ENCODE measurements around the gene DPP6.

Gene DPP6

DNA sequence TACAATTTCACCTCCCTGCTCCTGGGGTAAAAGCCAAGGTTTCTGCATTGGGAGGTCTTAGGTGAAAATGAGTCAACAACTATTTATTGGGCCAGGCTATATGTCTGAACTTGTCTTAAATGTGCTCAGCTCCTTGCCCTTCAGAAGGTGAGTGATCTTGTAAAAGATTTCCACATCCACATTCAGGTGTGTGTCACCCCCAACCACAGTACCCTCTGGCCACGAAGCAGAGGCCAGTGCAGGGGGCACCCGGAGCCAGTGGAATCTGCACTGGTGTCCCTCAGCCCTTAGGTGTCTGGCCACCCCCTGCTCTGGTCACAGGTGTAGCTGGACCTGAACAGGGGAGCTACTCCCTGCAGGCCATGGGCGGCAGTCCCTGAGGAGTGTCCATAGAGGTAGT lies 752.3 kb downstream of the DPP6 start:
- no peak overlapping the region for H3K4me3 ChIP-seq (ENCODE audit: low read depth, low read length)
- TF ChIP-seq, protein P1, sequence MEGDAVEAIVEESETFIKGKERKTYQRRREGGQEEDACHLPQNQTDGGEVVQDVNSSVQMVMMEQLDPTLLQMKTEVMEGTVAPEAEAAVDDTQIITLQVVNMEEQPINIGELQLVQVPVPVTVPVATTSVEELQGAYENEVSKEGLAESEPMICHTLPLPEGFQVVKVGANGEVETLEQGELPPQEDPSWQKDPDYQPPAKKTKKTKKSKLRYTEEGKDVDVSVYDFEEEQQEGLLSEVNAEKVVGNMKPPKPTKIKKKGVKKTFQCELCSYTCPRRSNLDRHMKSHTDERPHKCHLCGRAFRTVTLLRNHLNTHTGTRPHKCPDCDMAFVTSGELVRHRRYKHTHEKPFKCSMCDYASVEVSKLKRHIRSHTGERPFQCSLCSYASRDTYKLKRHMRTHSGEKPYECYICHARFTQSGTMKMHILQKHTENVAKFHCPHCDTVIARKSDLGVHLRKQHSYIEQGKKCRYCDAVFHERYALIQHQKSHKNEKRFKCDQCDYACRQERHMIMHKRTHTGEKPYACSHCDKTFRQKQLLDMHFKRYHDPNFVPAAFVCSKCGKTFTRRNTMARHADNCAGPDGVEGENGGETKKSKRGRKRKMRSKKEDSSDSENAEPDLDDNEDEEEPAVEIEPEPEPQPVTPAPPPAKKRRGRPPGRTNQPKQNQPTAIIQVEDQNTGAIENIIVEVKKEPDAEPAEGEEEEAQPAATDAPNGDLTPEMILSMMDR (IDR thresholded peaks at IDR 0.05; ENCODE audit: low read depth, low read length) = no peak

DNA sequence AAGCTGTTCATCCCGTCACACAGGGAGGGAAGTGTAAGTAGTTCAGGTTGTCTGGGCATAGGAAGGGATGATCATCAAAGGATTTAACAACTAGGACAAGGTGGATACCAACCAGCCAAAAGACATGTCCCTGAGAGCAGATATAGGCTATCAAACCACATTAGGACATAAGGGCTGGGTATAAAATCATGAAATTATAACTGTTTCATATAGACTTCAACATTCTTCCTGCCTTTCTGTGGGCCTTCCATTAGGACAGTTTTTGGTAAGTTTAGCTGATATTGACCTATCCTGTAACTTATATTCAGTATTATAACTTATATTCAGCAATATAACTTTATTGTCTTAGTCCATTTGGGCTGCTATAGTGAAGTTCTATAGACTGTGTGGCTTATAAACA lies 759.8 kb downstream of the DPP6 start:
- no peak overlapping the region for H3K4me3 ChIP-seq (ENCODE audit: low read depth, low read length)
- TF ChIP-seq, protein P1 (IDR thresholded peaks at IDR 0.05; ENCODE audit: low read depth, low read length) = no peak

DNA sequence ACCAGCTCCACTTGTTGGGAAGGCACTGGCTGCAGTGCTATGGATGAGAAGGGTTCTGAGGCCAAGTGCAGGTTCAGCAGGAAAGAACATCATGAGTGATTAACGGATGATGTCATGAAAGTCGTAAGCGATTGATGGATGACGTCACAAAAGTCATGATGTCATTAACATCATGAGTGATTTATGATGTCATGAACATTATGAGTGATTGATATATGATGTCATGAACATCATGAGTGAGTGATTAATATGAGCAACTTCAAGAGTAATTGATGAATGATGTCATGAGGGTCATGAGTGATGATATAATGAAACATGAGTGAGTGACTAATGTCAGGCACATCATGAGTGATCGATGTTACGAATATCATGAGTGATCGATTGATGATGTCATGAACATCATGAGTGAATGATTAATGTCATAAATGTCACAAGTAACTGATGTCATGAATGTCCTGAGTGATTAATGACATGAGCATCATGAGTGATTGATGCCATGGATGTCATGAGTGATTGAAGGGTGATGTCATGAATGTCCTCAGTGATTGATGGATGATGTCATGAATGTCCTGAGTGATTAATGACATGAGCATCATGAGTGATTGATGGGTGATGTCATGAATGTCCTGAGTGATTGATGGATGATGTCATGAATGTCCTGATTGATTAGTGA lies 765.2 kb downstream of the DPP6 start:
- TF ChIP-seq, protein P1 (IDR thresholded peaks at IDR 0.05; ENCODE audit: low read depth, low read length) = no peak

DNA sequence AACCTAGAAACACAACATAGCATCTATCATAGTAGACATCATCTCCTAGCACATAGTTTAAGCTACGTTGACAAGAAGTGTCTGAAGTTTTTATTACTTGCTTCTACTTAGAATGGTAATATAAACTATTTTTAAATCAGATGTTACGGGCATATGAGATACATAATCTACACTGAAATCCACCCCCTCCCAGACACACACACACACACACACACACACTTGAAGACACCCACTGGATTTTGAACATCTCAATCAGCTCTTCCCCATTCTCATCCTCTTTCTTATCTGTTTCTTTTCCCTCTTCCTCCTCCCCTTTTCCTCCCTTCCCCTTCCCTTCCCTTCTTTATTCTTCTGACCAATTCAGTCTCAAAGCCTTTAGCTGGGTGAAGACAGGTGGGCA lies 774.8 kb downstream of the DPP6 start:
- TF ChIP-seq, protein P1 (IDR thresholded peaks at IDR 0.05; ENCODE audit: low read depth, low read length) = no peak
- H3K4me3 ChIP-seq (ENCODE audit: low read depth, low read length) = no peak overlapping the region

More for the DNA sequence above, 765.2 kb downstream of the DPP6 start:
- H3K4me3 ChIP-seq (ENCODE audit: low read depth, low read length) = no peak overlapping the region

DNA sequence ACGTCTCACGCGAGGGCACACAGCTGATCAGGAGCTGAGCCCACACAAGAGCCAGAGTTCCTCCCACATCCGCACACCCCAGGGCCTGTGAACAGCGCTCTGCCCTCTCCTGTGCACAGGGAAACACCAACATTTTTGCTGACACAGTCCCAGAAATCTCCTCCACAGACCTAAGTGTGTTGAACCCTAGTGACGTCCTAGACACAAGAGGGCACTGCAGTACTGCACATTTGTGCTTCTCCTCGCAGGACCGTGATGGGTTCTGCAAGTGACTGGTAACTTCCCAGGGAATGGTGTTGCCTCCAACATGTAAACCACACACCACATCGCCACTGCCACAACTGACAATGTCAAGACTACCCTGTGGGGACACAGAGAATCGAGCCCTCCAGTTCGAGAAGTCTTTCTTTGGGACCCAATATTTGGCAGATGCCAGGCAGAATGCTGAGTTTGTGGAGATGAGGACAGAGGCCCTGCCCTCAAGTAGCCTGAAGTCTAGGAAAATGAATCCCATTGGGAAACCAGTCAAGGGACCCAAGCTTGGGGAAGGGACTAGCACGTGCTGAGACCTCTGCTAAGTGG lies 780.5 kb downstream of the DPP6 start:
- TF ChIP-seq, protein P1 (IDR thresholded peaks at IDR 0.05; ENCODE audit: low read depth, low read length) = no peak

DNA sequence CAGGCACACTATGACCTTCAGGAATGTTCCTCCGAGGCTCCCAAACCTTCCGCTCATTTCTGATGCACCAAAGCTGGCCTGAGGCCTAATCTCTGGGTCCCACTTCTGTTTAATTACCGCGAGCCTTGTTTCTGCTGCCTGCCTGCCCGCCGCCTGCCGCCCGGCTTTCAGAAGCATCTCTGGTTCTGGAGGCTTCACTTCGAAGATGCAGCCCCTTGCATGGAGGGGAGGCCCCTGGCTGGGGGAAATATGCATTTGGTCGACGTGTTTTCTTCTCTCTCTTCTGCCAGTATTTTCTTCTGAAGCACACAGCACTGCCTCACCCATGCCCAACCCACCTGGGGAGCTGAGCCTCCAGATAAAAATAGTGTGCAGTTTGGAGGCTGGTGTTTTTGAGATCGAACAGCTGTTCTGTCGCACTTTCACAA lies 783.8 kb downstream of the DPP6 start:
- no peak overlapping the region for H3K4me3 ChIP-seq (ENCODE audit: low read depth, low read length)
- TF ChIP-seq, protein P1 (IDR thresholded peaks at IDR 0.05; ENCODE audit: low read depth, low read length) = no peak

More for the DNA sequence above, 780.5 kb downstream of the DPP6 start:
- no peak overlapping the region for H3K4me3 ChIP-seq (ENCODE audit: low read depth, low read length)

DNA sequence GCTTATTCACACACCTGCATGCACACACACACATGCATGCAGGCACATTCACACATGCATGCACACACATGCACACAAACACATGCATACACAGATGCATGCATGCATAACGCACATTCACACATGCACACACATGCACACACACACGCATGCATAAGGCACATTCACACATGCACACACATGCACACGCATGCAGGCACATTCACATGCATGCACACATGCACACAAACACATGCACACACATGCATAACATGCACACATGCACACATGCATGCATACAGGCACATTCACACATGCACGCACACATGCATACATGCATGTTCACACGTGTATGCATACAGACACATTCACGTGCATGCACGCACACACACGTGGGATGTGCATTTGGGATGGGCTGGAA lies 784.9 kb downstream of the DPP6 start:
- TF ChIP-seq, protein P1 (IDR thresholded peaks at IDR 0.05; ENCODE audit: low read depth, low read length) = no peak
- H3K4me3 ChIP-seq (ENCODE audit: low read depth, low read length) = no peak overlapping the region
